Fibroblast of the aortic adventitia (primary cell): ENCODE measurements around the gene AK6. TPM values are rescaled to one million over a fixed set of nuclear protein-coding genes. Genes with fewer than 3 reads are reported as not detected.

Experiments
- total RNA-seq: library from RNA; depleted of rRNA; stranded (reverse); fragments of >200 nt; gene quantifications from 2 replicates; pipeline ENCODE4 v1.2.3, GENCODE V29; 2012; ENCODE audit warnings: low replicate concordance

The AK6 gene
- total RNA-seq, 1 donor: 55.2 TPM

Other genes starting within 250 kb of the AK6 start
- 16.4 and 51.7 TPM in 2 replicates for gene CCNB1, start 202.4 kb downstream of the AK6 start, total RNA-seq
- 9.6 and 20.2 TPM in 2 replicates for gene CENPH, start 179.9 kb downstream of the AK6 start, total RNA-seq
- 22.0 and 50.8 TPM in 2 replicates for gene CDK7, start 134.6 kb downstream of the AK6 start, total RNA-seq
- 8.8 and 9.6 TPM in 2 replicates for gene CCDC125, start 36.7 kb downstream of the AK6 start, total RNA-seq
- gene TAF9, start within 50 bp of the AK6 start, total RNA-seq: 29.3 and 86.2 TPM in 2 replicates
- gene RAD17, start 298 bp upstream of the AK6 start, total RNA-seq: 26.1 and 28.6 TPM in 2 replicates
- 0.63 and 0.65 TPM in 2 replicates for gene MARVELD2, start 45.6 kb upstream of the AK6 start, total RNA-seq
- 1.1 and 3.0 TPM in 2 replicates for gene OCLN, start 123.3 kb upstream of the AK6 start, total RNA-seq
- 53.8 and 67.9 TPM in 2 replicates for gene GTF2H2C, start 190.7 kb upstream of the AK6 start, total RNA-seq